Psoas muscle (tissue), 8 donors: ENCODE results near the gene NOVA2. TPM values are rescaled to one million over a fixed set of nuclear protein-coding genes. Genes with fewer than 3 reads are reported as not detected.

Source experiments
- ATAC-seq, 4 donors: fragments of 200-7000 bp; cut with Tn5 transposase; one replicate each; pipeline ENCODE4 v1.9.1; 2020; ENCODE audit warnings: moderate library complexity in 3 of 4, mild to moderate bottlenecking in 2 of 4
- DNase-seq, 2 donors: peaks; one replicate each; pipeline ENCODE4 v3.0.0-alpha.2; 2020
- H3K27ac ChIP-seq: fragments of 200-600 bp; one replicate; pipeline ENCODE4 v1.8.0; 2022
- H3K27me3 ChIP-seq, 3 donors: fragments of 200-600 bp in 1 of 3; one replicate each; pipeline versions ENCODE4 v1.6.1 to v1.8.0; 2013 to 2022; ENCODE audit warnings: low read length in 2 of 3, mild to moderate bottlenecking in 2 of 3, moderate library complexity in 1 of 3; ENCODE audit not compliant: insufficient read depth in 3 of 3
- H3K36me3 ChIP-seq, 2 donors: fragments of 200-600 bp in 1 of 2; one replicate each; pipeline versions ENCODE4 v1.6.1 to v1.8.0; 2013 to 2022; ENCODE audit warnings: low read depth in 1 of 2, mild to moderate bottlenecking in 1 of 2, moderate library complexity in 1 of 2; ENCODE audit not compliant: insufficient read depth in 1 of 2
- H3K4me1 ChIP-seq: fragments of 200-600 bp; one replicate; pipeline ENCODE4 v1.8.0; 2022
- H3K4me3 ChIP-seq: fragments of 200-600 bp; one replicate; pipeline ENCODE4 v1.8.0; 2022; ENCODE audit warnings: mild to moderate bottlenecking
- H3K9me3 ChIP-seq: fragments of 200-600 bp; one replicate; pipeline ENCODE4 v1.8.0; 2022
- CTCF ChIP-seq: fragments of 200-600 bp; IDR thresholded peaks from one replicate; pipeline ENCODE4 v1.8.0; 2022; ENCODE audit warnings: antibody characterized with exemption
- WGBS, 3 donors: extraction: QIAGEN DNeasy Blood & Tissue Kit; methylation state at CpG; one replicate each; pipeline versions ENCODE4 v1.1.6 to v1.1.7; 2013; 5-methylcytosine and 5-hydroxymethylcytosine counted together
- intact Hi-C, 2 donors: fragments of 100-400 bp; cut with DNase I; formaldehyde crosslinking; loops; one replicate each; pipeline versions ENCODE4 v1.11.0 to v1.14.2; 2022
- polyA plus RNA-seq, 3 donors: library from polyadenylated mRNA; stranded (reverse); fragments of 200-250 nt; gene quantifications; one replicate each; pipeline ENCODE4 v1.2.3, GENCODE V29; 2013
- total RNA-seq, 4 donors: library from RNA; stranded (reverse); fragmentation: NEBNext Ultra II Directional in 2 of 4; extraction: Animal tissue kit (Norgen Biotek cat#: 25700) in 2 of 4; gene quantifications; one replicate each; pipeline versions ENCODE4 v1.2.1 to v1.2.4, GENCODE V29; 2021 to 2023
- donor health status: healthy with polysubstance abuse.
- donor health status: DM: no; HTN: no; CAD: no; lungs with moderate emphysema.
- donor health status: Bipolar disorder and iron deficiency.
- donor health status: healthy.
- donor health status: DM: yes; HTN: yes; CAD: no.
- donor health status: DM: no; HTN: no; CAD: no.
- donor health status: DM: no; HTN: no; CAD: no.
- donor health status: DM: yes; HTN: yes; CAD: no.

Gene NOVA2
- total and polyA plus RNA-seq, 7 donors: 0.27 to 4.3 (median 1.6) TPM

GRCh38 chr19:45886427-45887199 lies 87.1 kb downstream of the NOVA2 start:
- ATAC-seq (peak; percentile 89 to 94 (median 90)), DNase-seq (peak; percentile 89 to 94)
- TF ChIP-seq CTCF: no peak
- H3K36me3 ChIP-seq: peaks cover 0 to 25% of the 10 kb centered on the region in 2 donors
- H3K9me3 ChIP-seq: no peaks in the 10 kb centered on the region
- 0 to 2% (median 1%) methylated on average over 31 to 32 of the region's 32 CpGs for WGBS, 3 donors
- peak overlapping the region; percentile 86 for H3K27ac ChIP-seq
- peaks cover 29% of the 10 kb centered on the region for H3K4me1 ChIP-seq
- H3K27me3 ChIP-seq: no peaks in the 10 kb centered on the region
- H3K4me3 ChIP-seq: peak overlapping the region; percentile 87
- intact Hi-C loops: loop anchor here in 1 of 2 donors (5.0 kb wide), 1 partner anchor 111 kb away; the partner anchor contains the start of gene CCDC61

- intact Hi-C loops: loop anchor here (2.0 to 5.0 kb wide), 2 partner anchors 21 to 112 kb away; partner anchors contain the start of genes CCDC61 (in 1 of the 2) and FOXA3 (in 1 of the 2)
- Histone ChIP-seq H3K9me3 (no peaks in the 10 kb centered on the region), H3K36me3 (peaks cover 0 to 28% of the 10 kb centered on the region in 2 donors), H3K4me1 (peaks cover 29% of the 10 kb centered on the region), H3K27ac (peak within 1 kb of the TSS; percentile 86), H3K4me3 (peak within 1 kb of the TSS; percentile 87), H3K27me3 (no peaks in the 10 kb centered on the region)
- no peak for TF ChIP-seq CTCF
- ATAC-seq: peak; percentile 83 to 89 (median 85)
- DNase-seq: peak; percentile 91 to 95
- 0 to 1% (median 1%) methylated on average over 58 to 107 of the region's 107 CpGs for WGBS, 3 donors
Measured at GRCh38 chr19:45885556-45886426, 87.9 kb downstream of the NOVA2 start, which contains the start of gene IRF2BP1. Gene IRF2BP1 (minus strand): TSS chr19:45886141. CDS start chr19:45885774, 367 bp downstream.

GRCh38 chr19:45884682-45885555 lies 88.7 kb downstream of the NOVA2 start:
- TF ChIP-seq CTCF: no peak
- Histone ChIP-seq H3K4me3 (peak overlapping the region; percentile 87), H3K36me3 (peaks cover 0 to 23% of the 10 kb centered on the region in 2 donors), H3K27ac (peak overlapping the region; percentile 86), H3K4me1 (peaks cover 29% of the 10 kb centered on the region), H3K27me3 (no peaks in the 10 kb centered on the region), H3K9me3 (no peaks in the 10 kb centered on the region)
- DNase-seq (peak in 1 of 2 donors; percentile 62), ATAC-seq (no peak)
- WGBS, 3 donors: 46 to 51% (median 49%) methylated on average over 66 to 72 of the region's 72 CpGs
- intact Hi-C loops: loop anchor here (2.0 to 5.0 kb wide), 2 partner anchors 20 to 112 kb away; partner anchors contain the start of genes CCDC61 (in 1 of the 2) and FOXA3 (in 1 of the 2)
